ENCODE results near the gene MYRFL.

GRCh38 chr12:69935651-69936100, 110.6 kb downstream of the MYRFL start:
- TF ChIP-seq POLR2A (IDR thresholded peaks at IDR 0.05; ENCODE audit: low read length) (no peak), GATA1 (IDR thresholded peaks at IDR 0.05; ENCODE audit: low read depth, low read length) (no peak)
